ENCODE results near the gene URB1. TPM values are rescaled to one million over a fixed set of nuclear protein-coding genes. Genes with fewer than 3 reads are reported as not detected.

The URB1 gene
- total and polyA plus RNA-seq, 7 experiments from 2014 or later = 1.8 to 20.6 (median 15.3) TPM

- ATAC-seq (no peak), DNase-seq (no peak)
- peaks cover 20 to 40% (median 22%) of the 10 kb centered on the region in 7 donors for H3K4me1 Mint-ChIP-seq
- Histone ChIP-seq H3K36me3 (ENCODE audit: control insufficient read depth in 2 of 3, insufficient read depth in 3 of 3, low read length in 3 of 3) (no peaks in the 10 kb centered on the region), H3K9me3 (ENCODE audit: control insufficient read depth in 2 of 3, low read length in 3 of 3) (no peaks in the 10 kb centered on the region), H3K4me3 (ENCODE audit: low read length) (no peak overlapping the region), H3K27ac (ENCODE audit: low read depth, low read length) (no peak overlapping the region), H3K4me1 (ENCODE audit: control insufficient read depth in 2 of 2, insufficient read depth in 2 of 2, low read length in 2 of 2) (peaks cover 14 to 25% of the 10 kb centered on the region in 2 donors), H3K27me3 (ENCODE audit: control insufficient read depth in 2 of 2, insufficient read depth in 2 of 2, low read length in 2 of 2) (no peaks in the 10 kb centered on the region)
- POLR2A ChIA-PET = no interaction called here
- H3K9me3 Mint-ChIP-seq = no peaks in the 10 kb centered on the region
- H3K36me3 Mint-ChIP-seq = peaks cover 0 to 9% (median 0%) of the 10 kb centered on the region in 5 donors
- no peak overlapping the region for H3K4me3 Mint-ChIP-seq
- intact Hi-C loops (cut with micrococcal nuclease) = loop anchor here in 1 of 2 donors (10.0 kb wide), 2 partner anchors 49 to 409 kb away; no protein-coding TSS in a partner anchor
- peaks cover 0 to 7% (median 0%) of the 10 kb centered on the region in 5 donors for H3K27me3 Mint-ChIP-seq
- H3K27ac Mint-ChIP-seq = peak overlapping the region in 1 of 9 donors; percentile 43
- CTCF ChIA-PET = no interaction called here
These were observed 22.9 kb upstream of the URB1 start for GRCh38 chr21:32415451-32416398.

- intact Hi-C loops (cut with micrococcal nuclease) = loop anchor here (5.0 to 10.0 kb wide), 8 partner anchors 50 to 1228 kb away; partner anchors contain the start of genes CFAP298 (in 1 of the 2), CRYZL1 (in 1 of the 2), GART (in 1 of the 2) and ITSN1 (in 1 of the 2)
- POLR2A ChIA-PET = interaction anchor here (0.5 to 2.3 kb wide), 2 partner anchors 196 to 198 kb away, joined by 3 to 7 read pairs; partner anchors contain the start of gene CFAP298
- Mint-ChIP-seq H3K4me1 (peaks cover 20 to 46% (median 26%) of the 10 kb centered on the region in 7 donors), H3K27me3 (peaks cover 0 to 7% (median 0%) of the 10 kb centered on the region in 5 donors), H3K4me3 (no peak overlapping the region), H3K9me3 (no peaks in the 10 kb centered on the region), H3K36me3 (peaks cover 0 to 9% (median 0%) of the 10 kb centered on the region in 5 donors), H3K27ac (peak overlapping the region in 2 of 9 donors; percentile 22 to 74)
- Histone ChIP-seq H3K4me1 (ENCODE audit: control insufficient read depth in 2 of 2, insufficient read depth in 2 of 2, low read length in 2 of 2) (peaks cover 14 to 25% of the 10 kb centered on the region in 2 donors), H3K4me3 (ENCODE audit: low read length) (no peak overlapping the region), H3K9me3 (ENCODE audit: control insufficient read depth in 2 of 3, low read length in 3 of 3) (no peaks in the 10 kb centered on the region), H3K36me3 (ENCODE audit: control insufficient read depth in 2 of 3, insufficient read depth in 3 of 3, low read length in 3 of 3) (no peaks in the 10 kb centered on the region), H3K27me3 (ENCODE audit: control insufficient read depth in 2 of 2, insufficient read depth in 2 of 2, low read length in 2 of 2) (no peaks in the 10 kb centered on the region), H3K27ac (ENCODE audit: low read depth, low read length) (no peak overlapping the region)
- ATAC-seq (no peak), DNase-seq (no peak)
- CTCF ChIA-PET = interaction anchor here (1.6 kb wide), 1 partner anchor 186 kb away, joined by 3 read pairs; no protein-coding TSS in a partner anchor
These were observed 22.0 kb upstream of the URB1 start for GRCh38 chr21:32414579-32415358.

- H3K9me3 ChIP-seq (ENCODE audit: control insufficient read depth in 2 of 3, low read length in 3 of 3) = no peaks in the 10 kb centered on the region
- Mint-ChIP-seq H3K27ac (peak overlapping the region in 8 of 9 donors; percentile 62 to 93 (median 88)), H3K27me3 (peaks cover 0 to 7% (median 0%) of the 10 kb centered on the region in 5 donors), H3K9me3 (no peaks in the 10 kb centered on the region), H3K4me3 (peak overlapping the region; percentile 77 to 96 (median 92)), H3K4me1 (peaks cover 20 to 46% (median 26%) of the 10 kb centered on the region in 7 donors), H3K36me3 (peaks cover 0 to 9% (median 0%) of the 10 kb centered on the region in 5 donors)
- ATAC-seq (no peak), DNase-seq (peak in 2 of 9 donors; percentile 8 to 13)
- H3K27ac ChIP-seq (ENCODE audit: low read depth, low read length) = no peak overlapping the region
- no peaks in the 10 kb centered on the region for H3K36me3 ChIP-seq (ENCODE audit: control insufficient read depth in 2 of 3, insufficient read depth in 3 of 3, low read length in 3 of 3)
- no peaks in the 10 kb centered on the region for H3K27me3 ChIP-seq (ENCODE audit: control insufficient read depth in 2 of 2, insufficient read depth in 2 of 2, low read length in 2 of 2)
- H3K4me1 ChIP-seq (ENCODE audit: control insufficient read depth in 2 of 2, insufficient read depth in 2 of 2, low read length in 2 of 2) = peaks cover 14 to 25% of the 10 kb centered on the region in 2 donors
- ChIA-PET POLR2A (interaction anchor here (0.5 to 2.3 kb wide), 2 partner anchors 197 to 199 kb away, joined by 3 to 7 read pairs; partner anchors contain the start of gene CFAP298), CTCF (interaction anchor here (1.6 kb wide), 1 partner anchor 187 kb away, joined by 3 read pairs; no protein-coding TSS in a partner anchor)
- intact Hi-C loops (cut with micrococcal nuclease) = loop anchor here (2.0 to 10.0 kb wide), 9 partner anchors 51 to 1228 kb away; partner anchors contain the start of genes CFAP298 (in 1 of the 2), CRYZL1 (in 1 of the 2), GART (in 1 of the 2) and ITSN1 (in 1 of the 2)
- H3K4me3 ChIP-seq (ENCODE audit: low read length) = no peak overlapping the region
These were observed 21.1 kb upstream of the URB1 start for GRCh38 chr21:32413697-32414578.

GRCh38 chr21:32413015-32413504, 20.2 kb upstream of the URB1 start:
- Mint-ChIP-seq H3K36me3 (peaks cover 0 to 7% (median 0%) of the 10 kb centered on the region in 5 donors), H3K4me1 (peaks cover 22 to 55% (median 28%) of the 10 kb centered on the region in 7 donors), H3K27ac (peak overlapping the region; percentile 20 to 93 (median 86)), H3K27me3 (peaks cover 0 to 7% (median 0%) of the 10 kb centered on the region in 5 donors), H3K9me3 (peaks cover 0 to 1% (median 0%) of the 10 kb centered on the region in 11 donors), H3K4me3 (peak overlapping the region; percentile 77 to 96 (median 92))
- Histone ChIP-seq H3K4me1 (ENCODE audit: control insufficient read depth in 2 of 2, insufficient read depth in 2 of 2, low read length in 2 of 2) (peaks cover 14 to 27% of the 10 kb centered on the region in 2 donors), H3K27me3 (ENCODE audit: control insufficient read depth in 2 of 2, insufficient read depth in 2 of 2, low read length in 2 of 2) (no peaks in the 10 kb centered on the region), H3K36me3 (ENCODE audit: control insufficient read depth in 2 of 3, insufficient read depth in 3 of 3, low read length in 3 of 3) (no peaks in the 10 kb centered on the region), H3K9me3 (ENCODE audit: control insufficient read depth in 2 of 3, low read length in 3 of 3) (no peaks in the 10 kb centered on the region), H3K4me3 (ENCODE audit: low read length) (peak overlapping the region; percentile 76), H3K27ac (ENCODE audit: low read depth, low read length) (peak overlapping the region; percentile 85)
- peak in 1 of 9 donors; percentile 27 for DNase-seq
- CTCF ChIA-PET = interaction anchor here (0.6 to 1.6 kb wide), 2 partner anchors 188 to 245 kb away, joined by 3 read pairs; no protein-coding TSS in a partner anchor
- no peak for ATAC-seq
- intact Hi-C loops (cut with micrococcal nuclease) = loop anchor here (2.0 to 10.0 kb wide), 9 partner anchors 52 to 1229 kb away; partner anchors contain the start of genes CFAP298 (in 1 of the 2), CRYZL1 (in 1 of the 2), GART (in 1 of the 2) and ITSN1 (in 1 of the 2)
- POLR2A ChIA-PET = interaction anchor here (1.6 to 2.6 kb wide), 3 partner anchors 20 to 200 kb away, joined by 5 to 10 read pairs (median 7); partner anchors contain the start of genes CFAP298 and URB1
